ENCODE data around the gene WDTC1.
"Not testable (repeated sequence)": the region's sequence is repeated elsewhere in the genome, so short reads cannot be mapped to it uniquely, and the experiment has no call there.

GRCh38 chr1:27184665-27185064 lies 49.8 kb upstream of the WDTC1 start:
- not testable (repeated sequence) for TF ChIP-seq CTCF (IDR thresholded peaks at IDR 0.05 in 4 of 5, conservative IDR thresholded peaks at IDR 0.05 in 1 of 5); POLR2A (IDR thresholded peaks at IDR 0.05)
